IMR-90 (cell line): ENCODE measurements around the gene SRD5A1. TPM values are rescaled to one million over a fixed set of nuclear protein-coding genes. Genes with fewer than 3 reads are reported as not detected.

Experiments
- ATAC-seq: fragments of 200-7000 bp; cut with Tn5 transposase; 2 replicates; pipeline ENCODE4 v1.9.1; 2020; ENCODE audit warnings: low read depth, mild to moderate bottlenecking, moderate library complexity
- BruUV-seq: library from RNA; stranded (reverse); fragments of 400-500 nt; replicated peaks from 2 replicates; lab custom pipeline; 2021; lab: Mats Ljungman, UMichigan
- CTCF ChIA-PET: fragments of 300-600 bp; formaldehyde crosslinking; extraction: SDS; loops from one replicate; lab custom pipeline; 2021; ENCODE audit warnings: antibody characterized with exemption; lab: Yijun Ruan, JAX
- POLR2A ChIA-PET: fragments of 300-600 bp; sonication (Branson Sonifier 250); formaldehyde crosslinking; loops from one replicate; lab custom pipeline; 2022; ENCODE audit warnings: antibody characterized with exemption; ENCODE audit not compliant: unreplicated experiment; lab: Charles Lee
- DNase-seq: peaks from one replicate; pipeline ENCODE4 v3.0.0; 2013
- H2AFZ ChIP-seq: replicated peaks from 2 replicates; pipeline ENCODE3; 2013; ENCODE audit warnings: low read length, mild to moderate bottlenecking; ENCODE audit not compliant: poor library complexity
- H2AK5ac ChIP-seq: 2 replicates; pipeline ENCODE4 v1.6.1; 2013; ENCODE audit warnings: low read depth, low read length, inconsistent platforms
- H2AK9ac ChIP-seq: replicated peaks from 2 replicates; pipeline ENCODE3; 2013; ENCODE audit warnings: mild to moderate bottlenecking, low read depth, low read length, moderate library complexity; ENCODE audit not compliant: poor library complexity
- H2BK120ac ChIP-seq: 2 replicates; pipeline ENCODE4 v1.6.1; 2013; ENCODE audit warnings: low read depth, low read length, inconsistent platforms
- H2BK15ac ChIP-seq: 3 replicates; pipeline ENCODE4 v1.6.1; 2013; ENCODE audit warnings: low read depth, low read length, inconsistent platforms
- H2BK20ac ChIP-seq: 2 replicates; pipeline ENCODE4 v1.6.1; 2013; ENCODE audit warnings: low read depth, mild to moderate bottlenecking, inconsistent platforms, low read length, moderate library complexity
- H2BK5ac ChIP-seq: 2 replicates; pipeline ENCODE4 v1.6.1; 2013; ENCODE audit warnings: mild to moderate bottlenecking, low read depth, low read length, inconsistent platforms; ENCODE audit not compliant: poor library complexity, severe bottlenecking
- H3K14ac ChIP-seq: replicated peaks from 2 replicates; pipeline ENCODE4 v1.6.1; 2013; ENCODE audit warnings: low read depth, low read length, inconsistent platforms
- H3K18ac ChIP-seq: 2 replicates; pipeline ENCODE4 v1.6.1; 2013; ENCODE audit warnings: low read depth, low read length, control low read depth
- H3K23ac ChIP-seq: 2 replicates; pipeline ENCODE4 v1.6.1; 2013; ENCODE audit warnings: low read depth, low read length, inconsistent platforms
- H3K27ac ChIP-seq: 2 replicates; pipeline ENCODE4 v1.5.1; 2013; ENCODE audit warnings: mild to moderate bottlenecking, control low read depth, low read length; ENCODE audit not compliant: insufficient read depth
- H3K27me3 ChIP-seq: 2 replicates; pipeline ENCODE4 v1.6.1; 2013; ENCODE audit warnings: low read length; ENCODE audit not compliant: control insufficient read depth, insufficient read depth
- H3K36me3 ChIP-seq: 2 replicates; pipeline ENCODE4 v1.6.1; 2013; ENCODE audit warnings: low read length, mixed read lengths; ENCODE audit not compliant: control insufficient read depth, insufficient read depth
- H3K4ac ChIP-seq: 2 replicates; pipeline ENCODE4 v1.6.1; 2013; ENCODE audit warnings: low read depth, low read length, inconsistent platforms
- H3K4me1 ChIP-seq: 2 replicates; pipeline ENCODE4 v1.6.1; 2013; ENCODE audit warnings: low read length, mixed read lengths; ENCODE audit not compliant: control insufficient read depth, insufficient read depth
- H3K4me2 ChIP-seq: 2 replicates; pipeline ENCODE4 v1.6.1; 2013; ENCODE audit warnings: low read depth, mild to moderate bottlenecking, control low read depth, low read length, moderate library complexity
- H3K4me3 ChIP-seq: 2 replicates; pipeline ENCODE4 v1.5.1; 2013; ENCODE audit warnings: low read depth, mild to moderate bottlenecking, control low read depth, low read length, moderate library complexity; ENCODE audit not compliant: insufficient read depth
- H3K56ac ChIP-seq: 2 replicates; pipeline ENCODE4 v1.6.1; 2013; ENCODE audit warnings: low read length, inconsistent platforms; ENCODE audit not compliant: insufficient read depth; ENCODE audit errors: extremely low read depth
- H3K79me1 ChIP-seq, 2 experiments: 2 replicates each; pipeline ENCODE4 v1.6.1; 2013; ENCODE audit warnings: low read length in 2 of 2, inconsistent platforms in 1 of 2, low read depth in 1 of 2
- H3K9ac ChIP-seq: 2 replicates; pipeline ENCODE4 v1.6.1; 2013; ENCODE audit warnings: low read depth, low read length, control low read depth
- H3K9me1 ChIP-seq: 2 replicates; pipeline ENCODE4 v1.6.1; 2013; ENCODE audit warnings: low read length, inconsistent platforms; ENCODE audit not compliant: insufficient read depth
- H3K9me3 ChIP-seq: 2 replicates; pipeline ENCODE4 v1.6.1; 2013; ENCODE audit warnings: low read length; ENCODE audit not compliant: control insufficient read depth, insufficient read depth
- H4K20me1 ChIP-seq: 2 replicates; pipeline ENCODE4 v1.6.1; 2013; ENCODE audit warnings: low read length, inconsistent platforms; ENCODE audit not compliant: insufficient read depth
- H4K5ac ChIP-seq: 2 replicates; pipeline ENCODE4 v1.6.1; 2013; ENCODE audit warnings: mild to moderate bottlenecking, low read depth, low read length, control low read depth
- H4K8ac ChIP-seq, 2 experiments: 2 replicates each; pipeline ENCODE4 v1.6.1; 2013; ENCODE audit warnings: low read depth in 2 of 2, low read length in 2 of 2, control low read depth in 1 of 2, inconsistent platforms in 1 of 2
- H4K91ac ChIP-seq: 2 replicates; pipeline ENCODE4 v1.6.1; 2013; ENCODE audit warnings: low read depth, low read length, inconsistent platforms; ENCODE audit not compliant: insufficient read depth
- MAZ ChIP-seq: IDR thresholded peaks from 2 replicates; pipeline ENCODE4 v1.6.1; 2012; ENCODE audit warnings: low read depth, mild to moderate bottlenecking, low read length, improper control_type of control experiment, moderate library complexity, borderline replicate concordance
- RFX5 ChIP-seq: IDR thresholded peaks from 2 replicates; pipeline ENCODE4 v1.8.0; 2012; ENCODE audit warnings: low read depth, mild to moderate bottlenecking, low read length, moderate library complexity
- WGBS, 2 experiments: methylation state at CpG; one replicate each; pipeline versions ENCODE4 v1.1.5 to v1.1.7; 2013; ENCODE audit warnings: missing lambda C conversion rate in 2 of 2; ENCODE audit not compliant: insufficient read length in 1 of 2; ENCODE audit errors: extremely low coverage in 2 of 2; 5-methylcytosine and 5-hydroxymethylcytosine counted together
- dilution Hi-C: fragments of 300-500 bp; cut with HindIII; formaldehyde crosslinking; loops from one replicate; pipeline ENCODE4 v1.14.3; 2018; ENCODE audit warnings: low sequenced_read_pairs; ENCODE audit not compliant: unreplicated experiment
- in situ Hi-C: fragments of 300-500 bp; cut with MboI; formaldehyde crosslinking; loops from 3 replicates; pipeline ENCODE4 v1.14.3; 2019; ENCODE audit warnings: low sequenced_read_pairs, inconsistent platforms, mixed read lengths
- intact Hi-C: fragments of 100-400 bp; cut with micrococcal nuclease; formaldehyde crosslinking; loops from 2 replicates; pipeline ENCODE4 v1.10.0; 2022
- polyA plus RNA-seq, 3 experiments: library from polyadenylated mRNA; depleted of rRNA; stranded (reverse); fragments of >200 nt; gene quantifications; 2 replicates each; pipeline ENCODE4 v1.2.3, GENCODE V29; 2012; ENCODE audit warnings: low replicate concordance in 1 of 3
- total RNA-seq: library from RNA; depleted of rRNA; stranded (reverse); fragments of >200 nt; gene quantifications from 2 replicates; pipeline ENCODE4 v1.2.3, GENCODE V29; 2012

The SRD5A1 gene
- total and polyA plus RNA-seq, 2 of the 4 experiments (the other 2 are of a cell fraction) = 6.3 to 18.2 TPM

DNA sequence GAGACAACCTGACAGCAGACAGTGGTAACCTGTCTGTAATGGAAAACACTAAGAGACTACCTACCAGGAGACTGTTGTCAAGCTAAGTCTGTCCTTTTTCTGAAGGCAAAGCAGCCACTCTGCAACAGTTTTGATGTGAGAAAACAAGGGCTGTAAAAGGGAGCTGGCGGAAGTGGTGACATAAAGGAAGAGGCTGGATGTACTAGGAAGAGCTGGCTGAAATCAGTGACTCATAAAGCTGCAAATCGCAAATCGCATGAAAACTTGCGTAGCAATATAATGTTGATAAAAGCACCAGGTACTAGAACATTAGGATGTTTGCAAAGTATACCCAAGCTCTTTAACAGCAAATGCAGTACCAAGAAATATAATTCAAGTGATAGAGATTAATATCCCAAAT lies 1.8 kb upstream of the SRD5A1 start:
- Histone ChIP-seq H3K9me3 (no peaks in the 10 kb centered on the region), H4K91ac (no peak overlapping the region), H3K4ac (no peak overlapping the region), H4K8ac (no peak overlapping the region), H2AK5ac (no peak overlapping the region), H3K9ac (no peak overlapping the region), H3K18ac (no peak overlapping the region), H2BK15ac (no peak overlapping the region), H3K23ac (no peak overlapping the region), H2BK20ac (no peak overlapping the region), H4K5ac (no peak overlapping the region), H3K56ac (no peak overlapping the region), H2BK120ac (no peak overlapping the region), H3K27ac (no peak overlapping the region), H3K27me3 (no peaks in the 10 kb centered on the region), H4K20me1 (peaks cover 41% of the 10 kb centered on the region), H3K4me1 (peaks cover 10% of the 10 kb centered on the region), H3K79me1 (peaks cover 37 to 64% of the 10 kb centered on the region in 2 experiments), H3K9me1 (peaks cover 10% of the 10 kb centered on the region), H3K4me3 (no peak overlapping the region), H3K4me2 (peak overlapping the region; percentile 33; the same call in 1 of the 2 replicates), H2AFZ (no peak overlapping the region), H3K36me3 (peaks cover 24% of the 10 kb centered on the region), H2BK5ac (no peak overlapping the region), H2AK9ac (no peak overlapping the region), H3K14ac (no peak overlapping the region)
- POLR2A ChIA-PET = no interaction called here
- WGBS, 2 experiments = no CpG with 5 or more reads among the region's 4 CpGs
- no peak for DNase-seq
- no peak for ATAC-seq
- in situ Hi-C loops = loop anchor here (5.0 kb wide), 1 partner anchor 116 kb away; no protein-coding TSS in a partner anchor
- no TSS peak for BruUV-seq
- intact Hi-C loops = loop anchor here (5.0 kb wide), 1 partner anchor 101 kb away; no protein-coding TSS in a partner anchor
- CTCF ChIA-PET = interaction anchor here (1.5 kb wide), 1 partner anchor 114 kb away, joined by 4 read pairs; no protein-coding TSS in a partner anchor
- dilution Hi-C loops = no loop called here
- TF ChIP-seq MAZ (no peak), RFX5 (no peak)
